Forelimb muscle (tissue), 1 donor: ENCODE data around the gene MYL11. TPM values are rescaled to one million over a fixed set of nuclear protein-coding genes. Genes with fewer than 3 reads are reported as not detected.
"Not testable (repeated sequence)": the region's sequence is repeated elsewhere in the genome, so short reads cannot be mapped to it uniquely, and the experiment has no call there.

Experiments
- DNase-seq: peaks from one replicate; pipeline ENCODE4 v3.0.0-alpha.2; 2013; ENCODE audit warnings: low read depth
- polyA plus RNA-seq: library from polyadenylated mRNA; unstranded; fragments of 120-200 nt; gene quantifications from one replicate; pipeline ENCODE4 v1.2.1, GENCODE V29; 2013; ENCODE audit not compliant: insufficient read length

The MYL11 gene
- polyA plus RNA-seq, 1 donor: 9,236 TPM

DNA sequence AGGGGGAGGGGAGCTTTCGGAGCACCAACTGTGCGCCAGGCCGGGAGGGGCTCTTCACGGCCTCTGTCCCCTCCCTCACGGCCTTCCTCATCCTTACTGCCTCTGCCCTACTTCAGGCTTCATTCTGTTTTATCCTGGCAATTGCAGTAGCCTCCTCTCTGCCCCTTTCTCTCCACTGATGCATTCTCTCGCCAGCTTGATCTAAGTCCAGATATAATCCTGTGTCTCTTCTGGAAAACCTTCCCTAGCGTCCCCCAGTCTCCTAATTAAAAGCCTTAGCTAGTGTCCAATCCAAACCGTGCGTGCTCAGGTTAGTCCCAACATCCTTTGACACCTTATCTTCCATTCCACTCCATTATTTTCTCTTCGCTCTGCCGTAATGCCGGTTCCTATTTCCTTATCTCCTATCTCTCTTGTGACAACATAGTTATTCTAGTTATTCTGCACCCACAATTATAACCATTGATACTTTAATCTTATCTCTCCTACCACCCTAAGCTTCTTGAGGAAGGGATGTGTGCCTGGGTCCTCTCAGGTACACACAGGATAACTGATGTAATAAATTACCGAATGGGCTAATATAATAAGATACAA lies 21.5 kb downstream of the MYL11 start:
- DNase-seq: no peak

DNA sequence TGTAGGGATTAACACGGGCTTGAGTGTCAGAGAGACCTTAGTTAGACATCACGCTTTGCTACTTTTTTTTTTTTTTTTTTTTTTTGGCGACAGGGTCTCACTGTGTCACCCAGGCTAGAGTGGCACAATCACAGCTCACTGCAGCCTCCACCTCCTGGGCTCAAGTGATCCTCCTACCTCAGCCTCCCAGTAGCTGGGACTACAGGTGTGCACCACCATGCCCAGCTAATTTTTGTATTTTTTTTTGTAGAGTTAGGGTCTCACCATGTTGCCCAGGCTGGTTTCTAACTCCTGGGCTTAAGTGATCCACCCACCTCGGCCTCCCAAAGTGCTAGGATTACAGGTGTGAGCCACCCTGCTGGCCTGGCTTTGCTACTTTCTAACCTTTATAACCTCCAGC lies 22.0 kb downstream of the MYL11 start:
- not testable (repeated sequence) for DNase-seq

DNA sequence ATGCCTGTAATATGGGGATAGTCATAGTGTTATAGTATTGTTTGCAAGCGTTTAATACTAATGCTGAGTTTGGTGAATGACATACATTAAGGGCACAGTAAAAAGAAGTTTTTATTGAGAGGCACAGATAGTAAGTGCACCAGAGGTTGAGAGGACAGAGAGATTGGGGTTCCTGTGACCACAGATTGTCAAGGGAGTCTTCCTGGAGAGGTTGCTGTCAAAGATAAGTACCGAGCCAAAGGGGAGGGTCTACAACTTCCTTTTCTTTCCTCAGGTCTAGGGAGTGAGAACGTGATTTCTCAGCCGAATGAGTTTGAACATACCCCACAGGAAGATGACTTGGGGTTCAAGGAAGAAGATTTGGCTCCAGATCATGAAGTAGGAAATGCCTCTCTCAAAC lies 22.5 kb downstream of the MYL11 start:
- DNase-seq: no peak

DNA sequence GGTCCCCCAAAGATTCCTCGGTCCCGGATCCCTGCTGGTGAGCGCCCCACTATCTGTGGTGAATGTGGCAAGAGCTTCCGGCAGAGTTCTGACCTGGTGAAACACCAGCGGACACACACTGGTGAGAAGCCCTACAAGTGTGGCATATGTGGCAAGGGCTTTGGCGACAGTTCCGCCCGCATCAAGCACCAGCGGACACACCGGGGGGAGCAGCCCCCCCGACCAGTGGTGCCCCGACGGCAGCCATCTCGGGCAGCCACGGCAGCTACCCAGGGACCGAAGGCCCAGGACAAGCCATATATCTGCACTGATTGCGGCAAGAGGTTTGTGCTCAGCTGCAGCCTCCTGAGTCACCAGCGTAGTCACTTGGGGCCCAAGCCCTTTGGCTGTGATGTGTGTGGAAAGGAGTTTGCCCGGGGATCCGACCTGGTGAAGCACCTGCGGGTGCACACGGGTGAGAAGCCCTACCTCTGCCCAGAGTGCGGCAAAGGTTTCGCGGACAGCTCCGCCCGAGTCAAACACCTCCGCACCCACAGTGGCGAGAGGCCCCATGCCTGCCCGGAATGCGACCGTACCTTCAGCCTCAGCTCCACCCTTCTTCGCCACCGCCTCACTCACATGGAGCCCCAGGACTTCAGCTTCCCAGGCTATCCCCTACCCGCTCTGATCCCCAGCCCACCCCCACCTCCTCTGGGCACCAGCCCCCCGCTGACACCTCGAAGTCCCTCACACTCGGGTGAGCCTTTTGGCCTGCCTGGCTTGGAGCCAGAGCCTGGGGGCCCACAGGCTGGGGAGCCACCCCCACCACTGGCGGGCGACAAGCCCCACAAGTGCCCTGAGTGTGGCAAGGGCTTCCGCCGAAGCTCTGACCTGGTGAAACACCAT lies 23.4 kb downstream of the MYL11 start:
- no peak for DNase-seq

DNA sequence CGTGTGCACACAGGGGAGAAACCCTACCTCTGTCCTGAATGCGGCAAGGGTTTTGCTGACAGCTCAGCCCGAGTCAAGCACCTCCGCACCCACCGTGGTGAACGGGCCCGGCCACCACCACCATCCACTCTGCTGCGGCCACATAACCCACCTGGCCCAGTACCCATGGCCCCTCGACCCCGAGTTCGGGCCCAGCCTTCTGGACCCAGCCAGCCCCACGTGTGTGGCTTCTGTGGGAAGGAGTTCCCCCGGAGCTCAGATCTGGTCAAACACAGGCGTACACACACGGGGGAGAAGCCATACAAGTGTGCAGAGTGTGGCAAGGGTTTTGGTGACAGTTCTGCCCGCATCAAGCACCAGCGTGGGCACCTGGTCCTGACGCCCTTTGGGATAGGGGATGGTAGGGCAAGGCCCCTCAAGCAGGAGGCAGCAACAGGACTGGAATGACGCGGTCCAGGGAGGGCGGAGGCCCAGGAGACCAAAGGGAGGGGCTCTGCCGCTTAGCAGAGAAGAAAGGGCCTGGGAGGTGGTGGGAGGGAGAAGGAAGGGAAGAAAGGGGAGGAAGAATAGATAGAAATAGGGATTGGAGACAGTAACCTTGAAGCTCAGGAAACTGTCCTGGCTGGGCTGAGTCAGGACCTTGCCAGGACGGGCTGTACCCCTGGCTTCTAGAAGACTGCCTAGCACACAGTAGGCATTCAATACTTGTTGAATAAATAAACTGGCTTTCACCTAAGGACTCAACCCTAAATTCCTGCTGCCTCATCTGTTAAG lies 24.2 kb downstream of the MYL11 start:
- no peak for DNase-seq

DNA sequence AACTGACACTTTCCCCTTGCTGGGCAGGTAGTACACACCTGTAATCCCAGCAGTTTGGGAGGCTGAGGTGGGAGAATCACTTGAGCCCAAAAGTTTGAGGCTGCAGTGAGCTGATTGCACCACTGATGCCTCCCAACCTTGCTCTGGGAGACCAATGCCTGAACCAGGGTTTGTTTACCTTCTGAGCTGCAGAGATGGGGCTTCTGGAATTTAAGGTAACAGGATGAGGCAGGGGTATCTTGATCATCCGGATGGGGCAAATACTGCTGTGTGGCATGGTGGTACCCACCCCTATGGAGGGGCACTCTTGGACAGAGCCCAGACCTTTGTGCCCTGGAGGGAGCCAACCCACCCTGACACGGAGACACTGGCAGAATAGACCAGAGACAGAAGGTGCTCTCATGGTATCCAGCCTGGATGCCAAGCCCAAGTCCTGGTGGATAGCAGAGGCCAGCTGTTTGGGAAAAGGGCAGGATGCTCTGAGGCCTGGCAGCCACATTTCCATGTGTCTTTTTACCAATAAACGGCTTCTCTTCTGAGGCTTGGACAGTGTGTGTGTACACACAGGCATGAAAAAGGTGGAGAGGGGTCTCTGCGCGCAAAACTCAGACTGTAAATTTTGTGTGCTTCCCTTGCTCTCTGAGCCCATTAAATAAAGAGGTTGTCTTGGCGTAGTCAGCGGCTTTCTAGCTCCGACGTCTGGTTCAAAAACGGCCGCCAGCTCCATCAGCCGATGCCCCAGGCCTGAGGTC lies 25.0 kb downstream of the MYL11 start:
- no peak for DNase-seq

DNA sequence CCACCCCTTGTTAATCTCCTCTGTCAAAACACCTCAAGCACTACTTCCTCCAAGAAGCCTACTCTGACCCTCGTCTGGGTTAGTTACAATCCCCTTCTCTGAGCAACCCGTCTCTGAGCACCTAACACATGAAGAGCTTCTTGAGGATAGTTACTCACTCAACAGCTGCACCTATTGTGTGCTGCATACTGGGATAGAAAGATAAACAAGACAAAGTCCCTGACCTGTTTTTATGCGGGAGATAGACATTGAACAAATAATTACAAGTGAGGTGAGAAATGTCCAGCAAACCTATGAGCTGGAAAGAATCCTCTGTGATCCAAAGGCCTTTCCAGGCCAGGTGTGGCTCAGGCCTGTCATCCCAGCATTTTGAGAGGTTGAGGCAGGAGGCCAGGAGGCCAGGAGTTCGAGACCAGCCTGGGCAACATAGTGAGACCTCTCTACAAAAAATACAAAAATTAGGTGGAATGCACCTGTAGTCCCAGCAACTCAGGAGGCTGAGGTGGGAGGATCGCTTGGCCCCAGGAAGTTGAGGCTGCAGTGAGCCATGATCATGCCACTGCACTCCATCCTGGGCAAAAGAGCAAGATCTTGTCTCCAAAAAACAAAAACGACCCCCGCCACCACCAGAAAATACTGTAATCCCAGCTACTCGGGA lies 27.3 kb downstream of the MYL11 start:
- DNase-seq: no peak

DNA sequence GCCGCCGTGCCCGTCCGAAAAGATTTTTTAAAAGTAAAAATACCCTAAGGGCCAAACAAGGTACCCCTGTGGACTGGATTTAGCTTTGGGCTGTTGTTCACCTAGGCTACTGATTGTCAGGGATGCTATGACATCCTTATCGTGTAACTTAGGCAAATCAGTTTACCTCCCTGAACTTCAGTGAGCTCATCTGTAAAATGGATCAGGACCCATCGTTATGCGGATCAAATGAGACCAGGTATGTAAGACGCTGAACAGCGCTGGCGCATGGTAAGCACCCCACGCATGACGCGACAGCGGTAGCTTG lies 32.1 kb downstream of the MYL11 start:
- no peak for DNase-seq

DNA sequence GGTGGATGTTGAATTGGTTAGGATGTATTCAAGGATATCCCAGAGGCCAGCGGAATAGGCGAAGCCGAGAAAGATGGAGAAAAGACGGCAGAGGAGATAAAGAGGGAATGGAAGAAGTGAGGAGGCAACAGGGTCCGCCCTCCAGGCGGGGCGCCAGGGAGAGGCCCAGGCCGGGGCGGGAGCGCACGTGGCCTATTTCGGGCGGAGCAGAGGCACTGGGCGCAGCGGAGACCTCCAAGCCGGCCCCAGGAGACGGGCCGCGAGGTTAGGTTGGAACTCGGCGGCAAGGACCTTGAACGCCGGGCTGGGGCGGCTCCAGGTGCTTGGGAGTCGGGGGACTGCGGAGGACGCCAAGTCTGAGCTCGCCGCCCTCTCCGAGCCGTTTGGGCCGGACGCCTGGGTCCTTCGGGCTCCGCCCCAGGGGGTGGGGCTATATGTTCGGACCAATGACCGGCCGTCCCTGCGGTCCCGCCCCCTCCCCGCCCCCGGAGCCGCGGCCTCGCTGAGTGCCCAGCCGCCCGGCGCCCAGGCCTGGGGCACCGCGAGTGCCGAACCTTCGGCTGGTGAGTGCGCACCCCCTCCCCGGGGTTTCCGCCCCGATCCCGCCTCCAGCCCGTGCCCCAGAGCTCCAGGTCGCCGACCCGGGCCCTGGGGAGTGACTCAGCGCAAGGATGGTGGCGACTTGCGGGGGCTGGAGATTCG lies 32.7 kb downstream of the MYL11 start, which contains the start of gene ZNF771:
Gene ZNF771 (plus strand): TSS at position 505 of the 702 bp plus-strand sequence. CDS start 448 bp downstream, outside the sequence.
- DNase-seq: peak; percentile 73

DNA sequence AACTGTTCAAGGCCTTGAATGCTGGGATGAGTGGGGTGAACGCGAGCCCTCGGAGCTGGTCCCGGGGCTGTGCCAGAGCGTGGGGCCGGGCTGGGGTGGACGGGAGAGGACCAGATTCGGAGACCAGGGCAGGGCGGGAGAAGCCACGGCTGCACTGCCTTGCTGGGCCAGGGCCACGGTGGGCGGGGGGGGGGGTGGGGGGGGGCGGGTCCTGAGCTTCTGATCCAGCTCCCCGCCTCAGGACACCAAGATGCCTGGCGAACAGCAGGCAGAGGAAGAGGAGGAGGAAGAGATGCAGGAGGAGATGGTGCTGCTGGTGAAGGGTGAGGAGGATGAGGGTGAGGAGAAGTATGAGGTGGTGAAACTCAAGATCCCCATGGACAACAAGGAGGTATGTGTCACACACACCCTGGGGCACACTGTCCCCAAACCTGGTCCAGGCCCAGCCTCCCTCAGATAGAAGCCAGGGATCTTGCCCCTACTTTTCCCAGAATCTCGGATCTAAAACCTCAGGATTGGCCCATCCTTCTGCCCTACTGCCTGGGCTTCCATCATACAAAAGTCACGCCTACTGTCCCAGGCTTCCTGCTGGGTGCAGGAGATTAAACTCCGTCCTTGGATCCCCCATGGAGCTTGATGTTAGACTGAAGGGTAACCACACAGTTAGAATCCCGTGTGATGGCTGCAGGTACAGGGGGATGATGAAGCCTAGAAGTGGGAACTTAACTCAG lies 33.4 kb downstream of the MYL11 start:
- no peak for DNase-seq

DNA sequence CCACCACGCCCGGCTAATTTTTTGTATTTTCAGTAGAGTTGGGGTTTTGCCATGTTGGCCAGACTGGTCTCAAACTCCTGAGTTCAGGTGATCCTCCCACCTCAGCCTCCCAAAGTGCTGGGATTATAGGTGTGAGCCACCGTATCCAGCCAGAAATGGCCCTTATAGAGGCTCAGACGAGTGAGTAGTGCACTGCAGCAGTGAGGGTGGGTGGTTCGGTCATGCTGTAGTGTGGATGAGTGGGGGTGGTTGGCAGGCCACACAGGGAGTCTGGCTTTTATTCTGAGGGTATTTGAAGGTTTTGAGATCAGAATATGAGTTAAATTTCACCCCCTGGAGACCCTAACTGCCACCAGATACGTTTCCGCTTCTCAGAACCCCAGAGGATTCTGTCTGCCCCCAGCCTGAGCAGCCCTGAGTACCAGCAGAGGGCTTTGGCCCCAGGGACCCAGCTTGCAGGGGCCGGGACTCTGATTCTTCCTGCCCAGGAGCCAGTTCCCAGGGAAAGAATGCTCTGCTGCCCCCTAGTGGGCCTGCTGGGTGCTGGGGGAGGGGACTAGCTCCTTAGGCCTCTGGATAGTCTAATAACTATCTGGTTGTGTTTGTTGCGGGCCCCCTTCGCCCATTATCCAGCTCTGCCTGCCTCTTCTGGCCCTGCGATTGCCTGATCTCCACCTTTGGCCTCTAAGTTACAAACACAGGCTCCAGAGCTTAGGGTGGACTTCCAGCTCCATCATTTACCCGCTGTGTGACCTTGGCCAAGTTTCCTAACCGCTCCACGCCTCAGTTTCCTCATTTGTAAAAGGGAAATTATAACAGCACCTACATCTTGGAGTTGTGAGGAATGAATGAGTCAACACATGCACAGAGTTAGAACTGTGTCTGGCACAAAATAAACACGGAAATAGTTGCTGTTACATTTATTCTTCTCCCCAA lies 34.8 kb downstream of the MYL11 start:
- peak; percentile 56 for DNase-seq

DNA sequence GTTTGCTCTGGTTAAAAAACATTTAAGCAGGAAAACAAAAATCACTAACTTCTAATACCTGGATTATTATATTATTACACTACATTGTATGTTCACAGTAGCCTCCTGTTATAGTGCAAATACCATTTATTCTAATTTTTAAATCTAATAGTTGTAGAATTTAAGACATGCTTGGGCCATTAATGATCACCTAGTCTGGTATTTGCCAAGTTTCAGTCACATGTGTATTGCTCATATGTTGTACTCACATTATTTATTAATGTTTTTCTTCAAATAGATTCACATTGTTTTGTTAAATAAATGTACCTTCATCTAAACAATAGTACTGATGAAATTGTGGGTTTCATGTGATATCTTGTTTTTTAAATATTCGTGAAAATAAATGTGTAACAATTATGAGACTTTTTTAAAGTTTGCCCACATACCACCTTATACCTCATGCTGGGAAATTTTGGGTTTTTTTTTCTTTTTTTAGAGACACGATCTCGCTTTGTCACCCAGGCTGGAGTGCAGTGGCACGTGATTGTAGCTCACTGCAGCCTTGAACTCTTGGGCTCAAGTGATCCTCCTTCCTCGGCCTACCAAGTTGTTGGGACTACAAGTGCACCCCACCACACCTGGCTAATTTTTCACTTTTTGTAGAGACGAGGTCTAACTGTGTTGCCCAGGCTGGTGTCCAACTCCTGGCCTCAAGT lies 38.7 kb downstream of the MYL11 start:
- DNase-seq: no peak

DNA sequence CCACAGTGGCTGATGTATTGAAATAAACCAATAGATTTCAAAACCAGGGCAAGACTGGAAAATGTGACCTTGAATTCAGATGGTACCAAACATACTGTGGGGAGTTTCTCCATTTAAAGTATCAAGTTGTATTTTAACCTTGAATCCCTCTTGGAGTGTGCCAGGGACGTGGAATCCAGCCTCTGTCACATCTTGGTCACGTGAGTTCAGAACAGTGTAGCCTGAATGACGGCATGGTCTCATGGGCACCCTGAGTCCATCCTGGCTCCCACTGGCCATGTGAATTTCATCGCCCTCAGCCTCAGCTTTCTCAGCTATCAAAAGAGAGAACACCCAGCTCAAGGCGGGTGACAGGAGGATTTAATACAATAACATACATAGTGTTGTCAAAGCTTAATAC lies 39.6 kb downstream of the MYL11 start:
- DNase-seq: no peak

DNA sequence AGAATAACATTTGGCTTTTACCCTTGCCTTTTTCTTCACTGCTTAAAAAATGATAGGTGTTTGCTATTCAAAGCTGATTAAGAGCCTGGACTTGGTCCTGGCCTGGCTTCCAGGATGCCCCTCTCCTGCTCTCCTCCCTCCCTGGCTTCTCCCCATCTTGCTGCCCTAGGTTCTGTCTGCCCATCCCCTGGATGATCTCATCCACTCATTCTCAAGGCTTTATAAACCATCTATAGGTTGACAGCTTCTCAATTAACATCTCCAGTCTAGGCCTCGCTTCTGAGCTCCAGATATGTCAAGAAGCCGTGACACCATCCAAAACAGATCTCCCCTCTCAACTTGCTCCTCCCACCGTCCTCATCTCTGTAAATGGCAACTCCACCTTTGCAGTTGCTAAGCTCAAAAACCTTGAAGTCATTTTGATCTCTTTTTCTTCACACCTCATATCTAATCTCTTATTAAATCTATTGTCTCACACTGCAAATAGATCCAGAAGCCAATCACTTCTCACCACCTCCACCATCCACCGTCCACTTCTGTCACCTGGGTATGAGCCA lies 41.5 kb downstream of the MYL11 start:
- no peak for DNase-seq

DNA sequence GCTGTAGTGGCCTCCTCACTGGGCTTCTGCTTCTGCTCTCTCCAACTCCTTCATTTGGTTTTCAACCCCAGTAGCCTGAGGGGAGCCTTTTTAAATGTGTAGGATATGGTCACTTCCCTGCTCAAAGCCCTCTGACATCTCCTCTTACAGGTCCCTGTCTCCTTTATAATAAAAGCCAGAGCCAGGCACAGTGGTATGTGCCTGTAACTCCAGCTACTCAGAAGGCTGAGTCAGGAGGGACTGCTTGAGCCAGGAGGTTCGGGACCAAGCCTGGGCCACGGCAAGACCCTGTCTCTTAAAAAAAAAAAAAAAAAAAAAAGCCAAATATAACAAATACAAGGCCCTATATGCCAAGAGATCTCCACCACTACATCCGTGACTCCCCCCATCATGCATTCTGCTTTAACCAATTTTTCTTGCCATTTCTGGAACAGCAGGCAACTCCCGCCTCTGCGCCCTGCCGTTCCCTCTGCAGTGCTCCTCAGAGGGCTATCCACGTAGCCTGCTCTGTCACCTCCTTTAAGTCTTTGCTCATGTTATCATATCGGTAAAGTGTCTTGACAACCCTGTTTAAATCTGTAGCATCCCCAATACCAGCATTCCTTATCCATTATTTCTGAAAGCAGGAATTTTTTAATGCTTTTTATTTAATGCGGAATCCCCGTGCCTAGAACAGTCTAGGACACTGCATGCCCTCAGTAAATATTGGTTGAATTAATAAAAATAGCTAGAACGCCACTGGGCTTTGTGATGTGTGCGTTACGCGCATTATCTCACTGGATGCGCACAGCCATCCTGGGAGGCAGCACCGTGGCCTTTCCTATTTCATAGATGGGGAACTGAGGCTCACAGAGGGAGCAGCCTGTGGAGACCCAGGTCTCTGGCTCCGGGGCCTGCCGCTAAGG lies 42.3 kb downstream of the MYL11 start:
- DNase-seq: no peak

DNA sequence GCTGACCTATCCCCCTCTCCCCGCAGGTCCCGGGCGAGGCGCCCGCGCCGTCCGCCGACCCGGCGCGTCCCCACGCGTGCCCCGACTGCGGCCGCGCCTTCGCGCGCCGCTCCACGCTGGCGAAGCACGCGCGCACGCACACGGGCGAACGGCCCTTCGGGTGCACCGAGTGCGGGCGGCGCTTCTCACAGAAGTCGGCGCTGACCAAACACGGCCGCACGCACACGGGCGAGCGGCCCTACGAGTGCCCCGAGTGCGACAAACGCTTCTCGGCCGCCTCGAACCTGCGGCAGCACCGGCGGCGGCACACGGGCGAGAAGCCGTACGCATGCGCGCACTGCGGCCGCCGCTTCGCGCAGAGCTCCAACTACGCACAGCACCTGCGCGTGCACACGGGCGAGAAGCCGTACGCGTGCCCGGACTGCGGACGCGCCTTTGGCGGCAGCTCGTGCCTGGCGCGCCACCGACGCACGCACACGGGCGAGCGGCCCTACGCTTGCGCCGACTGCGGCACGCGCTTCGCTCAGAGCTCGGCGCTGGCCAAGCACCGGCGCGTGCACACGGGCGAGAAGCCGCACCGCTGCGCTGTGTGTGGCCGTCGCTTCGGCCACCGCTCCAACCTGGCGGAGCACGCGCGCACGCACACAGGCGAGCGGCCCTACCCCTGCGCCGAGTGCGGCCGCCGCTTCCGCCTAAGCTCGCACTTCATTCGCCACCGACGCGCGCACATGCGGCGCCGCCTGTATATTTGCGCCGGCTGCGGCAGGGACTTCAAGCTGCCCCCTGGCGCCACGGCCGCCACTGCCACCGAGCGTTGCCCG lies 43.1 kb downstream of the MYL11 start:
- peak; percentile 67 for DNase-seq
